HepG2 (cell line): ENCODE results near the gene NIPAL4. TPM values are rescaled to one million over a fixed set of nuclear protein-coding genes. Genes with fewer than 3 reads are reported as not detected.

Source experiments
- CBX2 ChIP-seq, 2 experiments: fragments of 200-600 bp in 1 of 2; sonication (generic); formaldehyde crosslinking in 1 of 2; IDR thresholded peaks; 2 replicates each; pipeline versions ENCODE4 v1.7.0 to v1.8.1; 2018 to 2022; ENCODE audit warnings: low read depth in 2 of 2, low read length in 1 of 2, mild to moderate bottlenecking in 1 of 2, missing genetic modification reagents in 1 of 2
- DR1 ChIP-seq: sonication (generic); formaldehyde crosslinking; IDR thresholded peaks from 2 replicates; pipeline ENCODE4 v1.8.0; 2021; ENCODE audit warnings: mild to moderate bottlenecking, missing genetic modification reagents, inconsistent platforms
- FLYWCH1 ChIP-seq: sonication (generic); formaldehyde crosslinking; IDR thresholded peaks from 2 replicates; pipeline ENCODE4 v1.8.1; 2023; ENCODE audit warnings: mild to moderate bottlenecking, missing genetic modification reagents
- HMG20B ChIP-seq: conservative IDR thresholded peaks from 2 replicates; pipeline ENCODE4 v1.6.1; 2016; ENCODE audit warnings: missing genetic modification reagents, missing compliant biosample characterization
- IKZF4 ChIP-seq: sonication (generic); formaldehyde crosslinking; IDR thresholded peaks from 2 replicates; pipeline ENCODE4 v1.5.1; 2020; ENCODE audit warnings: borderline replicate concordance, mild to moderate bottlenecking, low read depth, missing genetic modification reagents; ENCODE audit errors: not compliant biosample characterization
- MEF2D ChIP-seq: sonication (generic); formaldehyde crosslinking; IDR thresholded peaks from 2 replicates; pipeline ENCODE4 v1.5.1; 2020; ENCODE audit warnings: mild to moderate bottlenecking, missing genetic modification reagents
- POGK ChIP-seq: sonication (generic); formaldehyde crosslinking; conservative IDR thresholded peaks from 2 replicates; pipeline ENCODE4 v1.8.0; 2022; ENCODE audit warnings: mild to moderate bottlenecking, moderate library complexity, missing genetic modification reagents
- PTBP1 ChIP-seq: fragments of 200-400 bp; formaldehyde crosslinking; IDR thresholded peaks from 2 replicates; pipeline ENCODE4 v1.6.1; 2018; ENCODE audit warnings: low read length, low read depth; ENCODE audit not compliant: poor library complexity, severe bottlenecking
- SMC3 ChIP-seq: IDR thresholded peaks from 2 replicates; pipeline ENCODE4 v1.6.1; 2011; ENCODE audit warnings: low read length, improper control_type of control experiment
- SPEN ChIP-seq: sonication (generic); formaldehyde crosslinking; IDR thresholded peaks from 2 replicates; pipeline ENCODE4 v1.5.1; 2020; ENCODE audit warnings: low read depth, mild to moderate bottlenecking, missing genetic modification reagents
- STAG1 ChIP-seq: sonication (generic); formaldehyde crosslinking; IDR thresholded peaks from 2 replicates; pipeline ENCODE4 v1.4.0; 2020; ENCODE audit warnings: missing genetic modification reagents
- SYNCRIP ChIP-seq: fragments of 200-400 bp; formaldehyde crosslinking; IDR thresholded peaks from 2 replicates; pipeline ENCODE4 v1.6.1; 2018; ENCODE audit warnings: mild to moderate bottlenecking, low read depth, low read length; ENCODE audit not compliant: insufficient read depth
- THYN1 ChIP-seq: sonication (generic); formaldehyde crosslinking; IDR thresholded peaks from 2 replicates; pipeline ENCODE4 v1.8.1; 2023; ENCODE audit warnings: low read depth, mild to moderate bottlenecking, moderate library complexity, missing genetic modification reagents, borderline replicate concordance
- TSC22D2 ChIP-seq: sonication (generic); formaldehyde crosslinking; IDR thresholded peaks from 2 replicates; pipeline ENCODE4 v1.5.1; 2020; ENCODE audit warnings: missing genetic modification reagents, mild to moderate bottlenecking, borderline replicate concordance
- ZNF124 ChIP-seq: sonication (generic); formaldehyde crosslinking; IDR thresholded peaks from 2 replicates; pipeline ENCODE4 v1.4.0; 2020; ENCODE audit warnings: missing genetic modification reagents
- ZNF24 ChIP-seq: fragments of 450-650 bp; IDR thresholded peaks from 2 replicates; pipeline ENCODE4 v1.6.1; 2017; ENCODE audit warnings: antibody characterized with exemption, mild to moderate bottlenecking
- ZNF644 ChIP-seq: IDR thresholded peaks from 2 replicates; pipeline ENCODE4 v1.6.1; 2016; ENCODE audit warnings: low read depth
- polyA plus RNA-seq, 8 experiments: library from polyadenylated mRNA; depleted of rRNA in 3 of 8; stranded (reverse) in 7 of 8; unstranded in 1 of 8; fragments of >200 nt; fragmentation: Illumina TruSeq in 4 of 8; extraction: Trizol in 4 of 8; gene quantifications; 2 replicates each; pipeline versions ENCODE4 v1.2.1 to v1.2.3, GENCODE V29; 2011 to 2016; ENCODE audit warnings: low read depth in 4 of 8, missing spikeins in 1 of 8, mixed read lengths in 1 of 8; ENCODE audit not compliant: insufficient read depth in 1 of 8
- total RNA-seq, 5 experiments: library from RNA; depleted of rRNA; stranded (reverse); fragments of >200 nt; fragmentation: Illumina TruSeq; extraction: Trizol; gene quantifications; 2 replicates each; pipeline ENCODE4 v1.2.3, GENCODE V29; 2016; ENCODE audit warnings: low read depth in 1 of 5
- TF ChIP-seq, protein P1 (sequence below): sonication (generic); formaldehyde crosslinking; IDR thresholded peaks from 2 replicates; pipeline ENCODE4 v1.5.0; 2020; ENCODE audit warnings: mild to moderate bottlenecking, missing genetic modification reagents, moderate library complexity
- TF ChIP-seq, protein P2 (sequence below): sonication (generic); formaldehyde crosslinking; IDR thresholded peaks from 2 replicates; pipeline ENCODE4 v1.4.0; 2020; ENCODE audit warnings: missing genetic modification reagents

Gene NIPAL4
- total and polyA plus RNA-seq, 2 of the 13 experiments (the other 11 are each of a cell fraction or from before 2014, with no cell fraction given): not detected

GRCh38 chr5:157476702-157477408 lies 16.8 kb downstream of the NIPAL4 start (continued):
- no peak for TF ChIP-seq IKZF4 (CRISPR knock-in tag)
- no peak for TF ChIP-seq HMG20B (CRISPR knock-in tag)
- TF ChIP-seq PTBP1: no peak
- TF ChIP-seq ZNF644 (CRISPR knock-in tag): peak; percentile 51; the same call in 1 of the 2 replicates
- no peak for TF ChIP-seq MEF2D (CRISPR knock-in tag)
- no peak for TF ChIP-seq ZNF24
- no peak for TF ChIP-seq FLYWCH1
- no peak for TF ChIP-seq THYN1 (CRISPR knock-in tag)
- TF ChIP-seq POGK (CRISPR knock-in tag): 0 out of 2 replicates have a peak, but pooled peaks have one; percentile 17
- TF ChIP-seq ZNF124 (CRISPR knock-in tag): no peak
- TF ChIP-seq SYNCRIP: no peak
- TF ChIP-seq, protein P1, sequence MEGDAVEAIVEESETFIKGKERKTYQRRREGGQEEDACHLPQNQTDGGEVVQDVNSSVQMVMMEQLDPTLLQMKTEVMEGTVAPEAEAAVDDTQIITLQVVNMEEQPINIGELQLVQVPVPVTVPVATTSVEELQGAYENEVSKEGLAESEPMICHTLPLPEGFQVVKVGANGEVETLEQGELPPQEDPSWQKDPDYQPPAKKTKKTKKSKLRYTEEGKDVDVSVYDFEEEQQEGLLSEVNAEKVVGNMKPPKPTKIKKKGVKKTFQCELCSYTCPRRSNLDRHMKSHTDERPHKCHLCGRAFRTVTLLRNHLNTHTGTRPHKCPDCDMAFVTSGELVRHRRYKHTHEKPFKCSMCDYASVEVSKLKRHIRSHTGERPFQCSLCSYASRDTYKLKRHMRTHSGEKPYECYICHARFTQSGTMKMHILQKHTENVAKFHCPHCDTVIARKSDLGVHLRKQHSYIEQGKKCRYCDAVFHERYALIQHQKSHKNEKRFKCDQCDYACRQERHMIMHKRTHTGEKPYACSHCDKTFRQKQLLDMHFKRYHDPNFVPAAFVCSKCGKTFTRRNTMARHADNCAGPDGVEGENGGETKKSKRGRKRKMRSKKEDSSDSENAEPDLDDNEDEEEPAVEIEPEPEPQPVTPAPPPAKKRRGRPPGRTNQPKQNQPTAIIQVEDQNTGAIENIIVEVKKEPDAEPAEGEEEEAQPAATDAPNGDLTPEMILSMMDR (CRISPR knock-in tag): peak; percentile 85
- TF ChIP-seq DR1: no peak
- TF ChIP-seq, protein P2, sequence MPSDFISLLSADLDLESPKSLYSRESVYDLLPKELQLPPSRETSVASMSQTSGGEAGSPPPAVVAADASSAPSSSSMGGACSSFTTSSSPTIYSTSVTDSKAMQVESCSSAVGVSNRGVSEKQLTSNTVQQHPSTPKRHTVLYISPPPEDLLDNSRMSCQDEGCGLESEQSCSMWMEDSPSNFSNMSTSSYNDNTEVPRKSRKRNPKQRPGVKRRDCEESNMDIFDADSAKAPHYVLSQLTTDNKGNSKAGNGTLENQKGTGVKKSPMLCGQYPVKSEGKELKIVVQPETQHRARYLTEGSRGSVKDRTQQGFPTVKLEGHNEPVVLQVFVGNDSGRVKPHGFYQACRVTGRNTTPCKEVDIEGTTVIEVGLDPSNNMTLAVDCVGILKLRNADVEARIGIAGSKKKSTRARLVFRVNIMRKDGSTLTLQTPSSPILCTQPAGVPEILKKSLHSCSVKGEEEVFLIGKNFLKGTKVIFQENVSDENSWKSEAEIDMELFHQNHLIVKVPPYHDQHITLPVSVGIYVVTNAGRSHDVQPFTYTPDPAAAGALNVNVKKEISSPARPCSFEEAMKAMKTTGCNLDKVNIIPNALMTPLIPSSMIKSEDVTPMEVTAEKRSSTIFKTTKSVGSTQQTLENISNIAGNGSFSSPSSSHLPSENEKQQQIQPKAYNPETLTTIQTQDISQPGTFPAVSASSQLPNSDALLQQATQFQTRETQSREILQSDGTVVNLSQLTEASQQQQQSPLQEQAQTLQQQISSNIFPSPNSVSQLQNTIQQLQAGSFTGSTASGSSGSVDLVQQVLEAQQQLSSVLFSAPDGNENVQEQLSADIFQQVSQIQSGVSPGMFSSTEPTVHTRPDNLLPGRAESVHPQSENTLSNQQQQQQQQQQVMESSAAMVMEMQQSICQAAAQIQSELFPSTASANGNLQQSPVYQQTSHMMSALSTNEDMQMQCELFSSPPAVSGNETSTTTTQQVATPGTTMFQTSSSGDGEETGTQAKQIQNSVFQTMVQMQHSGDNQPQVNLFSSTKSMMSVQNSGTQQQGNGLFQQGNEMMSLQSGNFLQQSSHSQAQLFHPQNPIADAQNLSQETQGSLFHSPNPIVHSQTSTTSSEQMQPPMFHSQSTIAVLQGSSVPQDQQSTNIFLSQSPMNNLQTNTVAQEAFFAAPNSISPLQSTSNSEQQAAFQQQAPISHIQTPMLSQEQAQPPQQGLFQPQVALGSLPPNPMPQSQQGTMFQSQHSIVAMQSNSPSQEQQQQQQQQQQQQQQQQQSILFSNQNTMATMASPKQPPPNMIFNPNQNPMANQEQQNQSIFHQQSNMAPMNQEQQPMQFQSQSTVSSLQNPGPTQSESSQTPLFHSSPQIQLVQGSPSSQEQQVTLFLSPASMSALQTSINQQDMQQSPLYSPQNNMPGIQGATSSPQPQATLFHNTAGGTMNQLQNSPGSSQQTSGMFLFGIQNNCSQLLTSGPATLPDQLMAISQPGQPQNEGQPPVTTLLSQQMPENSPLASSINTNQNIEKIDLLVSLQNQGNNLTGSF (CRISPR knock-in tag): no peak
- no peak for TF ChIP-seq SPEN (CRISPR knock-in tag)
- TF ChIP-seq SMC3: peak; percentile 69
- peak; percentile 82 for TF ChIP-seq STAG1 (CRISPR knock-in tag)
- no peak for TF ChIP-seq TSC22D2 (CRISPR knock-in tag)
- TF ChIP-seq CBX2 (IDR thresholded peaks at IDR 0.05; ENCODE audit: low read depth, low read length): no peak
- no peak for TF ChIP-seq CBX2 (CRISPR knock-in tag; IDR thresholded peaks at IDR 0.05; ENCODE audit: low read depth)
